ENCODE results near the gene ATP7A. TPM values are rescaled to one million over a fixed set of nuclear protein-coding genes. Genes with fewer than 3 reads are reported as not detected.

ATP7A gene
- total RNA-seq, 1 experiment from 2014 or later: 6.3 TPM

GRCh38 chrX:77953302-77953701 is 42.8 kb downstream of the ATP7A start:
- no peak for TF ChIP-seq JUND (IDR thresholded peaks at IDR 0.05)
- TF ChIP-seq EGR1 (IDR thresholded peaks at IDR 0.05; ENCODE audit: low read depth): no peak
- TF ChIP-seq YY1 (IDR thresholded peaks at IDR 0.05; ENCODE audit: extremely low read depth, insufficient replicate concordance, low read depth, low read length): no peak
- TF ChIP-seq SRF (IDR thresholded peaks at IDR 0.05; ENCODE audit: low read depth): no peak
- Histone ChIP-seq H3K27me3 (ENCODE audit: insufficient read depth, low read length) (no peaks in the 10 kb centered on the region), H3K79me2 (ENCODE audit: insufficient read depth, low read length) (no peaks in the 10 kb centered on the region), H3K4me2 (ENCODE audit: low read length) (no peak overlapping the region), H3K27ac (ENCODE audit: low read depth, low read length) (no peak overlapping the region), H3K9ac (ENCODE audit: low read length) (no peak overlapping the region), H3K9me3 (ENCODE audit: control insufficient read depth in 1 of 2, insufficient read depth in 1 of 2, low read depth in 1 of 2, low read length in 2 of 2) (no peaks in the 10 kb centered on the region), H3K36me3 (ENCODE audit: control insufficient read depth in 1 of 2, insufficient read depth in 2 of 2, low read length in 2 of 2) (no peaks in the 10 kb centered on the region), H3K4me3 (replicated peaks in 1 of 2; ENCODE audit: low read depth in 1 of 2, low read length in 2 of 2) (no peak overlapping the region), H4K20me1 (ENCODE audit: insufficient read depth) (no peaks in the 10 kb centered on the region), H3K9me2 (ENCODE audit: insufficient read depth) (no peaks in the 10 kb centered on the region), H3K4me1 (ENCODE audit: control insufficient read depth in 1 of 2, insufficient read depth in 2 of 2, low read length in 2 of 2) (no peaks in the 10 kb centered on the region), H2AFZ (ENCODE audit: low read depth, low read length, poor library complexity, severe bottlenecking) (no peak overlapping the region)
- BruUV-seq (replicated peaks): no TSS peak
- intact Hi-C loops (cut with micrococcal nuclease): no loop called here
- ChIA-PET POLR2A (no interaction called here), RAD21 (ENCODE audit: low non-redundant PET in 1 of 2, low total read pairs in 2 of 2, uncharacterized antibody in 2 of 2, unreplicated experiment in 2 of 2) (no interaction called here), CTCF (no interaction called here)
- DNase-seq (ENCODE audit: low read depth, low spot score) (no peak), ATAC-seq (no peak)

GRCh38 chrX:77953708-77954107 is 43.2 kb downstream of the ATP7A start:
- Histone ChIP-seq H3K9me2 (ENCODE audit: insufficient read depth) (no peaks in the 10 kb centered on the region), H3K9me3 (ENCODE audit: control insufficient read depth in 1 of 2, insufficient read depth in 1 of 2, low read depth in 1 of 2, low read length in 2 of 2) (no peaks in the 10 kb centered on the region), H3K9ac (ENCODE audit: low read length) (no peak overlapping the region), H3K27me3 (ENCODE audit: insufficient read depth, low read length) (no peaks in the 10 kb centered on the region), H3K27ac (ENCODE audit: low read depth, low read length) (no peak overlapping the region), H2AFZ (ENCODE audit: low read depth, low read length, poor library complexity, severe bottlenecking) (no peak overlapping the region), H3K4me3 (replicated peaks in 1 of 2; ENCODE audit: low read depth in 1 of 2, low read length in 2 of 2) (no peak overlapping the region), H4K20me1 (ENCODE audit: insufficient read depth) (no peaks in the 10 kb centered on the region), H3K36me3 (ENCODE audit: control insufficient read depth in 1 of 2, insufficient read depth in 2 of 2, low read length in 2 of 2) (no peaks in the 10 kb centered on the region), H3K4me1 (ENCODE audit: control insufficient read depth in 1 of 2, insufficient read depth in 2 of 2, low read length in 2 of 2) (no peaks in the 10 kb centered on the region), H3K79me2 (ENCODE audit: insufficient read depth, low read length) (no peaks in the 10 kb centered on the region), H3K4me2 (ENCODE audit: low read length) (no peak overlapping the region)
- CTCF ChIA-PET: no interaction called here
- no peak for TF ChIP-seq EGR1 (IDR thresholded peaks at IDR 0.05; ENCODE audit: low read depth)
- no peak for TF ChIP-seq ZNF274 (IDR thresholded peaks at IDR 0.05; ENCODE audit: low read depth, low read length)
- TF ChIP-seq POLR2AphosphoS5 (IDR thresholded peaks at IDR 0.05; ENCODE audit: low read depth, low read length): no peak
- TF ChIP-seq YY1 (IDR thresholded peaks at IDR 0.05; ENCODE audit: extremely low read depth, insufficient replicate concordance, low read depth, low read length): no peak
- no peak for TF ChIP-seq SP1 (IDR thresholded peaks at IDR 0.05; ENCODE audit: low read depth)
- no peak for TF ChIP-seq EZH2 (IDR thresholded peaks at IDR 0.05)
- no peak for TF ChIP-seq TCF7L2 (IDR thresholded peaks at IDR 0.05; ENCODE audit: borderline replicate concordance, extremely low read depth, insufficient read depth, insufficient read length)
- no peak for TF ChIP-seq FOSL1 (IDR thresholded peaks at IDR 0.05; ENCODE audit: low read depth)
- TF ChIP-seq RAD21 (IDR thresholded peaks at IDR 0.05; ENCODE audit: low read depth): no peak
- DNase-seq (ENCODE audit: low read depth, low spot score) (no peak), ATAC-seq (no peak)
- RAD21 ChIA-PET (ENCODE audit: low non-redundant PET in 1 of 2, low total read pairs in 2 of 2, uncharacterized antibody in 2 of 2, unreplicated experiment in 2 of 2): no interaction called here
- POLR2A ChIA-PET: no interaction called here
- no TSS peak for BruUV-seq (replicated peaks)
- intact Hi-C loops (cut with micrococcal nuclease): no loop called here
